ENCODE results near the gene PALB2. TPM values are rescaled to one million over a fixed set of nuclear protein-coding genes. Genes with fewer than 3 reads are reported as not detected.
A peak's percentile ranks its signal among the peaks of the same experiment; 100 is the strongest.

The PALB2 gene
- 10 to 100 TPM in 4 of 5 donors, 1 to 10 TPM in 1; 7.9 to 13.1 (median 12.5) TPM for total RNA-seq
- 14.2 TPM for total RNA-seq (2013)
- total RNA-seq = 8.9 to 48.9 (median 23.9) reads per million in 29 experiments

DNA sequence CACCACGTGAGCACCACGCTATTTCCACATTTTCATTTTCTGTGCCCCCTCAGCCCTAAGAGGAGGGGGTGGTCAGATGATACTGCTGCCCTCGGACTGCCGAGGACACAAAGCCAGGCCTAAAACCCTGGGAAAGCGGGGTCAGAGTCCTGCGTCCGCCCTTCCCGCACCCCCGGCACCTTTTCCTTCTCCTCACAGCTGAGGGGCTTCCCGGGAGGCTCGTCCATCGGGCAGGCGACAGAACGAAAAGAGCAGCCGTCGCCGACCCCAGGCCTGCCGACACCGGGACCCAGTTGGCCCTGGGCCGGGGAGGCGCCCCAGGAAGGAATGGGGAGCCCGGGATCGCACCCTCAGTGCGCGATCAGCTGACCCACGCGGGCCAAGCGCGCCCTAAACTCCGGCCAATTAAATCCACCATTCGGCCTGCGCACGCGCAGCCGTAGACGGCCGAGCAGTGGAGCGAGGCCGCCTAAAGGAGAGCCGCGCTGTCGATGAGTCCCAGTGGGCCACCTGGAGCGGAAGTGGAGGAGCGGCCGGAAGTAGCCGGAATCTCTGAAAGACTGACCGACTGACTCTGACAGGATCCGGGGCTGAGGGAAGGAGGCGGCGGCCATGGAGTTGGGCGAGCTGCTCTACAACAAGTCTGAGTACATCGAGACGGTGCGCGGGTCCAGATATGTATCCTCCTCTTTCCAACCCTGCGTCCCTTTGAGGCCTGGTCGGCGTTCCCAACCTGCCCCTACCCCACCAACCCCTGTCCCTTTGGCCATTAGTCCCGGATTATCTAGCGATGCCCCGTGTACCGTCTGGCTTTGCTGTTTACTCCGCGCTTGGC is at the start of gene PALB2, which contains the start of gene DCTN5:
Gene PALB2 (minus strand): TSS at position 380 of the 835 bp plus-strand sequence. CDS start 153 bp downstream, at position 227.
Gene DCTN5 (plus strand): TSS at position 536 of the 835 bp plus-strand sequence. CDS start 77 bp downstream, at position 613.
- Histone ChIP-seq H3K27ac (ENCODE audit: low read length) (peak within 1 kb of the TSS; percentile 61), H3K36me3 (ENCODE audit: control insufficient read depth in 2 of 2, extremely low read depth in 1 of 2, insufficient read depth in 1 of 2, low read length in 1 of 2) (peaks cover 0 to 10% of the 10 kb centered on the region in 2 donors), H3K4me1 (ENCODE audit: control insufficient read depth in 1 of 2, extremely low read depth in 1 of 2, insufficient read depth in 2 of 2, low read length in 2 of 2) (peaks cover 6 to 26% of the 10 kb centered on the region in 2 experiments), H3K9me3 (no peaks in the 10 kb centered on the region), H3K4me3 (ENCODE audit: control insufficient read depth in 1 of 2, extremely low read depth in 1 of 2, low read length in 1 of 2) (peak within 1 kb of the TSS; percentile 97 to 100), H3K27me3 (replicated peaks in 1 of 2; ENCODE audit: control insufficient read depth in 2 of 2, extremely low read depth in 1 of 2, insufficient read depth in 2 of 2, low read length in 1 of 2) (no peaks in the 10 kb centered on the region)
- ATAC-seq (replicated peaks in 1 of 4) (peak; percentile 94 to 97 (median 96)), DNase-seq (peak; percentile 60 to 87 (median 74))
- ChIA-PET POLR2A (interaction anchor here (0.6 to 1.0 kb wide), 2 partner anchors 21 to 223 kb away, joined by 3 to 4 read pairs; no protein-coding TSS in a partner anchor), CTCF (no interaction called here)
- WGBS (ENCODE audit: insufficient coverage) = under 1% methylated on average over 54 of the region's 64 CpGs
- Mint-ChIP-seq H3K4me3 (peak within 1 kb of the TSS; percentile 94 to 98 (median 98)), H3K4me1 (peaks cover 36 to 43% (median 42%) of the 10 kb centered on the region in 3 donors), H3K27ac (peak within 1 kb of the TSS; percentile 93 to 94), H3K9me3 (no peaks in the 10 kb centered on the region), H3K36me3 (peaks cover 20% of the 10 kb centered on the region), H3K27me3 (no peaks in the 10 kb centered on the region)

- Histone ChIP-seq H3K27ac (ENCODE audit: low read length) (no peak overlapping the region), H3K9me3 (no peaks in the 10 kb centered on the region), H3K4me3 (ENCODE audit: control insufficient read depth in 1 of 2, extremely low read depth in 1 of 2, low read length in 1 of 2) (no peak overlapping the region), H3K27me3 (replicated peaks in 1 of 2; ENCODE audit: control insufficient read depth in 2 of 2, extremely low read depth in 1 of 2, insufficient read depth in 2 of 2, low read length in 1 of 2) (peaks cover 0 to 2% of the 10 kb centered on the region in 2 experiments), H3K4me1 (ENCODE audit: control insufficient read depth in 1 of 2, extremely low read depth in 1 of 2, insufficient read depth in 2 of 2, low read length in 2 of 2) (peaks cover 0 to 2% of the 10 kb centered on the region in 2 experiments), H3K36me3 (ENCODE audit: control insufficient read depth in 2 of 2, extremely low read depth in 1 of 2, insufficient read depth in 1 of 2, low read length in 1 of 2) (peaks cover 16 to 28% of the 10 kb centered on the region in 2 donors)
- ATAC-seq (replicated peaks in 1 of 4) (no peak), DNase-seq (no peak)
- WGBS (ENCODE audit: insufficient coverage) = 98% methylated on average over 29 of the region's 36 CpGs
- Mint-ChIP-seq H3K27ac (no peak overlapping the region), H3K4me1 (peaks cover under 1 to 3% (median 3%) of the 10 kb centered on the region in 3 donors), H3K36me3 (peaks cover 35% of the 10 kb centered on the region), H3K27me3 (peaks cover 0 to 3% of the 10 kb centered on the region in 2 donors), H3K4me3 (no peak overlapping the region), H3K9me3 (no peaks in the 10 kb centered on the region)
- POLR2A ChIA-PET = no interaction called here
- CTCF ChIA-PET = no interaction called here
Measured at GRCh38 chr16:23689442-23690187, 48.5 kb upstream of the PALB2 start.

- ATAC-seq (replicated peaks in 1 of 4) (no peak), DNase-seq (no peak)
- Histone ChIP-seq H3K4me1 (ENCODE audit: control insufficient read depth in 1 of 2, extremely low read depth in 1 of 2, insufficient read depth in 2 of 2, low read length in 2 of 2) (no peaks in the 10 kb centered on the region), H3K36me3 (ENCODE audit: control insufficient read depth in 2 of 2, extremely low read depth in 1 of 2, insufficient read depth in 1 of 2, low read length in 1 of 2) (peaks cover 16 to 34% of the 10 kb centered on the region in 2 donors), H3K4me3 (ENCODE audit: control insufficient read depth in 1 of 2, extremely low read depth in 1 of 2, low read length in 1 of 2) (no peak overlapping the region), H3K9me3 (no peaks in the 10 kb centered on the region), H3K27me3 (replicated peaks in 1 of 2; ENCODE audit: control insufficient read depth in 2 of 2, extremely low read depth in 1 of 2, insufficient read depth in 2 of 2, low read length in 1 of 2) (no peaks in the 10 kb centered on the region), H3K27ac (ENCODE audit: low read length) (no peak overlapping the region)
- no peak overlapping the region for H3K27ac Mint-ChIP-seq
- H3K4me3 Mint-ChIP-seq = no peak overlapping the region
- H3K9me3 Mint-ChIP-seq = no peaks in the 10 kb centered on the region
- H3K27me3 Mint-ChIP-seq = no peaks in the 10 kb centered on the region
- CTCF ChIA-PET = no interaction called here
- WGBS (ENCODE audit: insufficient coverage) = 96% methylated on average over 16 of the region's 16 CpGs
- H3K4me1 Mint-ChIP-seq = no peaks in the 10 kb centered on the region
- POLR2A ChIA-PET = no interaction called here
- H3K36me3 Mint-ChIP-seq = peaks cover 41% of the 10 kb centered on the region
Measured at GRCh38 chr16:23687034-23687808, 46.1 kb upstream of the PALB2 start.

DNA sequence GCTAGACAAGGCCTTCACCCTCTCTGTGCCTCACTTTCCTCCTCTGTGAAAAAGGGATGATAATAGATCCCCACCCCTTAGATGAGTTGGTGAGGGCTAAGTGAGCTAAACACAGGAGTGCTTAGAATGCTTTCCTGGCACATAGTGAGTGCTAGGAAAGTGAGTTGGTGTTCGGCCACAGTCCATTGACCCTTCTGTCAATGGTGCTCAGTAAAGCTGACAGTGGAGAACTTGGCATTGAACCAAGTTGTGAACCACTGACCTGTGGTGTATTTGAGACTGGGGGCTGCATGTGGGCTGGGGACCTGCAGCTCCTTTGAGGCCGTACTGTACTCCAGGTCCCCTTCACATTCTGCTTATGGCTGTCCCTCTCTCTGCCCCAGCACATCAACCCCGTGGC is 42.4 kb upstream of the PALB2 start:
- Histone ChIP-seq H3K27ac (ENCODE audit: low read length) (no peak overlapping the region), H3K36me3 (ENCODE audit: control insufficient read depth in 2 of 2, extremely low read depth in 1 of 2, insufficient read depth in 1 of 2, low read length in 1 of 2) (peaks cover 8 to 24% of the 10 kb centered on the region in 2 donors), H3K9me3 (no peaks in the 10 kb centered on the region), H3K4me3 (ENCODE audit: control insufficient read depth in 1 of 2, extremely low read depth in 1 of 2, low read length in 1 of 2) (no peak overlapping the region), H3K27me3 (replicated peaks in 1 of 2; ENCODE audit: control insufficient read depth in 2 of 2, extremely low read depth in 1 of 2, insufficient read depth in 2 of 2, low read length in 1 of 2) (peaks cover 0 to 15% of the 10 kb centered on the region in 2 experiments), H3K4me1 (ENCODE audit: control insufficient read depth in 1 of 2, extremely low read depth in 1 of 2, insufficient read depth in 2 of 2, low read length in 2 of 2) (peaks cover 4 to 14% of the 10 kb centered on the region in 2 experiments)
- no peaks in the 10 kb centered on the region for H3K9me3 Mint-ChIP-seq
- no peak overlapping the region for H3K4me3 Mint-ChIP-seq
- no peak overlapping the region for H3K27ac Mint-ChIP-seq
- CTCF ChIA-PET = no interaction called here
- POLR2A ChIA-PET = no interaction called here
- WGBS (ENCODE audit: insufficient coverage) = 96% methylated on average over 3 of the region's 3 CpGs
- peaks cover 26% of the 10 kb centered on the region for H3K36me3 Mint-ChIP-seq
- DNase-seq = no peak
- peaks cover 8 to 14% (median 8%) of the 10 kb centered on the region in 3 donors for H3K4me1 Mint-ChIP-seq
- no peak for ATAC-seq (replicated peaks in 1 of 4)
- H3K27me3 Mint-ChIP-seq = peaks cover 0 to 2% of the 10 kb centered on the region in 2 donors

DNA sequence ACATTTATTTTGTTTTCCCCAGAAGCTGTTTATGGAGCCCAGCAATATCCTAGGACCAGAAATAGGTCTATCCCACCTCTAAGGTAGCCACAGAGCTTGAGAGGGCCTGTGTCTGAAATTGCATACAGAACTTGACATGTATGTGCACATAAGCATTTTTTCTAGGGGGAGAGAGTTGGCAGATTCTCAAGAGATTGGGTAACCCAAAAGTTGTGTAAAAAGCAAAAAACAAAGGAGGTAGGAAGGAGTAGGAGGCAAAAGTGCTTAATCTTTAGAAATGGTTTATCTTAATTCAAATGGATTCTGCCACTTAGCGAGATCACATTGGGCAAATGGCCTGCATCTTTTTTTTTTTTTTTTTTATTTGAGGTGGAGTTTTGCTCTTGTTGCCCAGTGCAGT is 41.1 kb upstream of the PALB2 start:
- ATAC-seq (replicated peaks in 1 of 4) = no peak
- H3K27ac Mint-ChIP-seq = no peak overlapping the region
- H3K4me3 Mint-ChIP-seq = no peak overlapping the region

More for the DNA sequence above, 41.1 kb upstream of the PALB2 start:
- POLR2A ChIA-PET = no interaction called here
- H3K4me1 ChIP-seq (ENCODE audit: control insufficient read depth in 1 of 2, extremely low read depth in 1 of 2, insufficient read depth in 2 of 2, low read length in 2 of 2) = peaks cover 4 to 19% of the 10 kb centered on the region in 2 experiments
- H3K27me3 Mint-ChIP-seq = peaks cover 0 to 2% of the 10 kb centered on the region in 2 donors
- H3K27ac ChIP-seq (ENCODE audit: low read length) = no peak overlapping the region
- H3K36me3 Mint-ChIP-seq = peaks cover 16% of the 10 kb centered on the region
- peaks cover 12 to 21% (median 13%) of the 10 kb centered on the region in 3 donors for H3K4me1 Mint-ChIP-seq
- WGBS (ENCODE audit: insufficient coverage) = no CpG with 5 or more reads among the region's 1 CpG
- H3K27me3 ChIP-seq (replicated peaks in 1 of 2; ENCODE audit: control insufficient read depth in 2 of 2, extremely low read depth in 1 of 2, insufficient read depth in 2 of 2, low read length in 1 of 2) = peaks cover 0 to 15% of the 10 kb centered on the region in 2 experiments
- peaks cover 3 to 14% of the 10 kb centered on the region in 2 donors for H3K36me3 ChIP-seq (ENCODE audit: control insufficient read depth in 2 of 2, extremely low read depth in 1 of 2, insufficient read depth in 1 of 2, low read length in 1 of 2)
- no peaks in the 10 kb centered on the region for H3K9me3 ChIP-seq
- no peaks in the 10 kb centered on the region for H3K9me3 Mint-ChIP-seq
- H3K4me3 ChIP-seq (ENCODE audit: control insufficient read depth in 1 of 2, extremely low read depth in 1 of 2, low read length in 1 of 2) = no peak overlapping the region
- no peak for DNase-seq
- CTCF ChIA-PET = no interaction called here

Data from T-cell (primary cell).